SU-DHL-6 (cell line): ENCODE results near the gene HAAO.

Experiments
- H2AFZ ChIP-seq: fragments of 200-600 bp; sonication (generic); 2 replicates; pipeline ENCODE4 v1.6.1; 2014; ENCODE audit warnings: low read depth, mild to moderate bottlenecking, moderate library complexity, mixed read lengths, antibody characterized with exemption, low read length; ENCODE audit not compliant: severe bottlenecking
- H3F3A ChIP-seq: fragments of 200-600 bp; shearing (Covaris generic); 2 replicates; pipeline ENCODE4 v1.6.0; 2016; ENCODE audit warnings: antibody characterized with exemption, mild to moderate bottlenecking; ENCODE audit not compliant: insufficient read depth
- H3K27ac ChIP-seq: fragments of 200-600 bp; sonication (generic); 2 replicates; pipeline ENCODE4 v1.5.1; 2016; ENCODE audit warnings: low read depth, mild to moderate bottlenecking, low read length, moderate library complexity, mixed read lengths
- H3K27me3 ChIP-seq: fragments of 200-600 bp; sonication (generic), shearing (Covaris generic); 2 replicates; pipeline ENCODE4 v1.6.0; 2014; ENCODE audit warnings: mild to moderate bottlenecking, low read length
- H3K36me3 ChIP-seq: fragments of 200-600 bp; sonication (generic); 2 replicates; pipeline ENCODE4 v1.6.1; 2014; ENCODE audit warnings: mild to moderate bottlenecking, low read length, mixed read lengths
- H3K4me2 ChIP-seq: fragments of 300-600, 200-600 bp; shearing (Covaris generic), sonication (generic); 2 replicates; pipeline ENCODE4 v1.6.0; 2014; ENCODE audit warnings: low read length, low read depth, mild to moderate bottlenecking; ENCODE audit not compliant: poor library complexity, severe bottlenecking
- H3K4me3 ChIP-seq: fragments of 200-600 bp; sonication (generic); 2 replicates; pipeline ENCODE4 v1.5.1; 2014; ENCODE audit warnings: antibody characterized with exemption, low read length, mild to moderate bottlenecking, mixed read lengths; ENCODE audit not compliant: insufficient read depth, poor library complexity, severe bottlenecking
- H3K79me2 ChIP-seq: fragments of 200-600 bp; sonication (generic); 2 replicates; pipeline ENCODE4 v1.6.1; 2014; ENCODE audit warnings: mild to moderate bottlenecking, low read length, moderate library complexity; ENCODE audit not compliant: insufficient read depth
- H3K9ac ChIP-seq: fragments of 200-600 bp; sonication (generic); 2 replicates; pipeline ENCODE4 v1.7.0; 2014; ENCODE audit warnings: mild to moderate bottlenecking, low read length
- H3K9me2 ChIP-seq: fragments of 200-600 bp; sonication (generic); replicated peaks from 2 replicates; pipeline ENCODE4 v1.6.1; 2014; ENCODE audit warnings: low read length; ENCODE audit not compliant: insufficient read depth
- H3K9me3 ChIP-seq: fragments of 200-600 bp; sonication (generic); 2 replicates; pipeline ENCODE4 v1.6.1; 2014; ENCODE audit warnings: low read length, mixed read lengths; ENCODE audit not compliant: insufficient read depth
- H4K20me1 ChIP-seq: fragments of 200-600 bp; sonication (generic); 2 replicates; pipeline ENCODE4 v1.6.1; 2014; ENCODE audit warnings: low read depth, mild to moderate bottlenecking, antibody characterized with exemption, low read length, moderate library complexity, mixed read lengths
- CTCF ChIP-seq: fragments of 200-600 bp; sonication (generic); IDR thresholded peaks from one replicate; pipeline ENCODE4 v1.5.1; 2017; ENCODE audit warnings: antibody characterized with exemption, mild to moderate bottlenecking, low read length, moderate library complexity; ENCODE audit not compliant: insufficient read depth, poor library complexity, severe bottlenecking
- EZH2phosphoT487 ChIP-seq: fragments of 200-600 bp; sonication (generic), shearing (Covaris generic); conservative IDR thresholded peaks from 2 replicates; pipeline ENCODE4 v1.6.1; 2018; ENCODE audit warnings: mild to moderate bottlenecking, antibody characterized with exemption, low read length, moderate library complexity, mixed read lengths

Gene HAAO

GRCh38 chr2:42826231-42826630 lies 33.8 kb upstream of the HAAO start:
- Histone ChIP-seq H4K20me1 (no peaks in the 10 kb centered on the region), H3K9me3 (no peaks in the 10 kb centered on the region), H3K9ac (no peak overlapping the region), H3K79me2 (no peaks in the 10 kb centered on the region), H3K4me3 (no peak overlapping the region), H3K36me3 (no peaks in the 10 kb centered on the region), H2AFZ (no peak overlapping the region), H3K4me2 (no peak overlapping the region), H3K9me2 (no peaks in the 10 kb centered on the region), H3K27ac (no peak overlapping the region), H3K27me3 (no peaks in the 10 kb centered on the region), H3F3A (no peaks in the 10 kb centered on the region)
- no peak for TF ChIP-seq CTCF
- TF ChIP-seq EZH2phosphoT487 = no peak

DNA sequence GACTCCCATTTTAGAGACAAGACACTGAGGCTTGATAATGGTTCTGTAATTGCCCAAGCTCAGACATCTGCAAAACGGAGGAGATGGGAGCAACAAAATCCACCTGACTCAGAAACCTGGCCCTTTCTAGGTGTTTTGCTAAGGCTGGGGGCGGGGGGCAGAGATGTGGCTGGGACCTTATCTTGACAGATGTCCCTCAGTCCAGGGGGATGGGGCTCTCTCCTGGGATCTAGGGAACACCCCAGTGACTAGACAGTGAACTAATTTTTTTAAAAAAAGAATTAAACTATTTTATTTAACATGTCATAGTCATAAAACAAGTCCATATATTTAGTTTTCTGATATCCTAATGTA lies 32.0 kb upstream of the HAAO start:
- no peak overlapping the region for H2AFZ ChIP-seq
- H3K27ac ChIP-seq = no peak overlapping the region
- no peaks in the 10 kb centered on the region for H3K9me2 ChIP-seq
- H3K36me3 ChIP-seq = no peaks in the 10 kb centered on the region
- H3F3A ChIP-seq = no peaks in the 10 kb centered on the region
- no peak for TF ChIP-seq EZH2phosphoT487
- no peak overlapping the region for H3K4me3 ChIP-seq
- H3K9me3 ChIP-seq = no peaks in the 10 kb centered on the region
- no peaks in the 10 kb centered on the region for H4K20me1 ChIP-seq
- H3K79me2 ChIP-seq = no peaks in the 10 kb centered on the region
- H3K27me3 ChIP-seq = no peaks in the 10 kb centered on the region
- H3K4me2 ChIP-seq = no peak overlapping the region
- no peak overlapping the region for H3K9ac ChIP-seq

DNA sequence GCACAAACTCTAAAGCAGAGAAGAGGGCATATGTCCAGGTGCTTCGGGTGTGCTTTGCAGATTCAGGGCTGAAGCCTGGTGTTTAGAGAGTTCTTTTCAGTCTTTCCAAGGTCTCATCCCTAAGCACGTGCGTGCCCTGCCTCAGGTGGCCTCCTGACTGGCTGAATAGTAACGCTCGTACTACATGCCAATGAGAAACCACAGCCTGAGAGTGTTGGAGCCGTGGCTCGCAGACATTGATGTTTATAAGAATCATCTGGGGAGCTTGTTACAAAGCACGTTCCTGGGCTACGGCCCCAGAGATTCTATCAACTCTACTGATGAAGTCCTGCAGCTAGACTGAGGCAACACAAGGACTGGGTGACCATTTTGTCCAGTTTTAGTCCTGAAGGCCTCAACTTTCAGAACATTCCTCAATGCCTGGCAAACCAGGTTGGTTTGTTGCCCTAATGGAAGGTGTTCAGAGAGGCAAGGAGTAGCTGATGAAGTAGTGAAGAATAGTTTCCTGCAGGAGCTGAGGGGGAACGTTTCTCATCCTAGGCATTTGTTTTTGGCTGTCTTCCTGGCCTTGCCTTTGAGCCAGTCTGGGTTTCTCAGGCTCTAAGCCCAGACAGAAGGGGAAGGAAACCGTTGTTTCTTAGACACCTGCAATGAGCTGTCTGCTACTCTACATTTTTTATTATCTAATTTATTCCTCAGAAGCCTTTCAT lies 31.5 kb upstream of the HAAO start:
- no peak overlapping the region for H3K9ac ChIP-seq
- H2AFZ ChIP-seq = no peak overlapping the region
- H3K79me2 ChIP-seq = no peaks in the 10 kb centered on the region
- no peaks in the 10 kb centered on the region for H3K9me2 ChIP-seq
- H3K4me3 ChIP-seq = no peak overlapping the region
- H4K20me1 ChIP-seq = no peaks in the 10 kb centered on the region
- TF ChIP-seq CTCF (no peak), EZH2phosphoT487 (no peak)
- H3K36me3 ChIP-seq = no peaks in the 10 kb centered on the region
- no peak overlapping the region for H3K4me2 ChIP-seq
- no peaks in the 10 kb centered on the region for H3K9me3 ChIP-seq
- H3F3A ChIP-seq = no peaks in the 10 kb centered on the region
- no peaks in the 10 kb centered on the region for H3K27me3 ChIP-seq
- no peak overlapping the region for H3K27ac ChIP-seq

DNA sequence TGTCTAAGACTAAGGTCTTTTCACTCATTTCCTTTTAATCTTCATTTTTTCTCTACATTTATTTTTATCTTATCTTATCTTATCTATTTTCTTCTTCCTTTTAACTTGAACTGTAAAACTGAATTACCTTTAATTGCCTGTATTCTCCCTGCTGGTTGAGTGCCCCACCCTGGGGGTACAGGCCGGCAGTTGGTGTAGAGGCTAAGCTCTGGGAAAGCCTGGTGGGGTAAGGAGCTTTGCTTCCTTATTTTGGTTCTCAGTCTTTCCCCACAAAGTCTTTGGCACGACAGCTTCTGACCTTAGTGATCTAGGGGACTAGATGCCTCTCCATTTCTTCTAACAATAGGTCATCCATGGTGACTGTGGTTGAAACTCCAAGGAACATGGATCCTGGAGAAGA lies 26.8 kb upstream of the HAAO start:
- no peak for TF ChIP-seq CTCF
- TF ChIP-seq EZH2phosphoT487 = no peak
- H2AFZ ChIP-seq = no peak overlapping the region
- H3K79me2 ChIP-seq = no peaks in the 10 kb centered on the region
- no peak overlapping the region for H3K4me3 ChIP-seq
- no peaks in the 10 kb centered on the region for H3K9me3 ChIP-seq
- no peaks in the 10 kb centered on the region for H3K9me2 ChIP-seq
- H3K27me3 ChIP-seq = no peaks in the 10 kb centered on the region
- H3F3A ChIP-seq = no peaks in the 10 kb centered on the region
- no peak overlapping the region for H3K9ac ChIP-seq
- H3K4me2 ChIP-seq = no peak overlapping the region
- no peaks in the 10 kb centered on the region for H3K36me3 ChIP-seq
- H4K20me1 ChIP-seq = no peaks in the 10 kb centered on the region
- H3K27ac ChIP-seq = no peak overlapping the region
